IMR-90 (cell line): Measurements from ENCODE around the gene MYH13.

Experiments used
- CEBPB ChIP-seq: IDR thresholded peaks from 2 replicates; pipeline ENCODE4 v1.6.1; 2012; ENCODE audit warnings: low read depth, low read length, improper control_type of control experiment
- CHD1 ChIP-seq: IDR thresholded peaks from 2 replicates; pipeline ENCODE4 v1.6.1; 2012; ENCODE audit warnings: low read depth, low read length, improper control_type of control experiment
- FOS ChIP-seq: fragments of 150-350 bp; IDR thresholded peaks from 2 replicates; pipeline ENCODE4 v1.6.1; 2016; ENCODE audit warnings: low read depth, low read length
- MAFK ChIP-seq: IDR thresholded peaks from 2 replicates; pipeline ENCODE4 v1.6.1; 2012; ENCODE audit warnings: low read depth, low read length, improper control_type of control experiment
- MAZ ChIP-seq: IDR thresholded peaks from 2 replicates; pipeline ENCODE4 v1.6.1; 2012; ENCODE audit warnings: low read depth, mild to moderate bottlenecking, low read length, improper control_type of control experiment, moderate library complexity, borderline replicate concordance
- POLR2A ChIP-seq: IDR thresholded peaks from 2 replicates; pipeline ENCODE4 v1.6.1; 2012; ENCODE audit warnings: mild to moderate bottlenecking, low read depth, low read length
- RAD21 ChIP-seq: IDR thresholded peaks from 2 replicates; pipeline ENCODE4 v1.6.1; 2012; ENCODE audit warnings: low read length, improper control_type of control experiment
- RFX5 ChIP-seq: IDR thresholded peaks from 2 replicates; pipeline ENCODE4 v1.8.0; 2012; ENCODE audit warnings: low read depth, mild to moderate bottlenecking, low read length, moderate library complexity
- SMC3 ChIP-seq: fragments of 150-350 bp; IDR thresholded peaks from 2 replicates; pipeline ENCODE4 v1.6.1; 2016; ENCODE audit warnings: low read depth, mild to moderate bottlenecking, antibody characterized with exemption, low read length, moderate library complexity
- TF ChIP-seq, protein P1 (sequence below): conservative IDR thresholded peaks from 2 replicates; pipeline ENCODE4 v1.5.1; 2012; ENCODE audit warnings: mild to moderate bottlenecking, low read depth, low read length, improper control_type of control experiment
- TF ChIP-seq, protein P2 (sequence below): fragments of 150-350 bp; IDR thresholded peaks from 2 replicates; pipeline ENCODE4 v1.6.1; 2016; ENCODE audit warnings: low read depth, mild to moderate bottlenecking, low read length, moderate library complexity, borderline replicate concordance
- TF ChIP-seq, protein P3 (sequence below): fragments of 150-350 bp; IDR thresholded peaks from 2 replicates; pipeline ENCODE4 v1.6.1; 2017; ENCODE audit warnings: mild to moderate bottlenecking, antibody characterized with exemption, low read length, low read depth

DNA sequence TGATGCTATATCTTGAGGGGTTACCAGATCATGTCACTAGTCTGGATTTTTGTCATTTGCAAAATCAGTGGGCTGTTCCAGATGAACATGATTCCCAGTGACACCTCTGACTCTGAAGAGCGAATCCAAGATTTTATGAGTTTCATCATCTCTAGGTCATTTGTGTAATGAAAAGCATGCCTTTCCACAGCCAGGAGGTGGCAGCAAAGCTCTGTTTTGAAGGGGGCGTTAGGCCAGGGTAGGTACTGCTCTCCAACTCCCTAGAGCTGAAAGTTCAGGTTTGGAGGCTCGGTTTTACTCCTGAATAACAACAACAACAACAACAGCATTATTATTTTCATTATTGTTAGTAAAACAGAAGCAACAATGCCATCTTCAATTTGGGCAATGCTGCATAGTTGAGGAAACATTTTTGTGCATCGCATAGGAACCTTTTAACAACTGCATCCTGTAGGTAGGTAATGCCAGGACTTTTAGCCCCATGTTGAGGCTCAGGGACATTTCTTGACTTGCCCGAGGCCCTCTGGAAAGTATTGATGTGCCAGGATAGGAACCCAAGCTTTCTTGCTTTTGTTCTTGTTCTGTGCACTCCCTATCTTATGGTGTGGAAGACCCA lies 77.0 kb downstream of the MYH13 start:
- TF ChIP-seq, protein P1, sequence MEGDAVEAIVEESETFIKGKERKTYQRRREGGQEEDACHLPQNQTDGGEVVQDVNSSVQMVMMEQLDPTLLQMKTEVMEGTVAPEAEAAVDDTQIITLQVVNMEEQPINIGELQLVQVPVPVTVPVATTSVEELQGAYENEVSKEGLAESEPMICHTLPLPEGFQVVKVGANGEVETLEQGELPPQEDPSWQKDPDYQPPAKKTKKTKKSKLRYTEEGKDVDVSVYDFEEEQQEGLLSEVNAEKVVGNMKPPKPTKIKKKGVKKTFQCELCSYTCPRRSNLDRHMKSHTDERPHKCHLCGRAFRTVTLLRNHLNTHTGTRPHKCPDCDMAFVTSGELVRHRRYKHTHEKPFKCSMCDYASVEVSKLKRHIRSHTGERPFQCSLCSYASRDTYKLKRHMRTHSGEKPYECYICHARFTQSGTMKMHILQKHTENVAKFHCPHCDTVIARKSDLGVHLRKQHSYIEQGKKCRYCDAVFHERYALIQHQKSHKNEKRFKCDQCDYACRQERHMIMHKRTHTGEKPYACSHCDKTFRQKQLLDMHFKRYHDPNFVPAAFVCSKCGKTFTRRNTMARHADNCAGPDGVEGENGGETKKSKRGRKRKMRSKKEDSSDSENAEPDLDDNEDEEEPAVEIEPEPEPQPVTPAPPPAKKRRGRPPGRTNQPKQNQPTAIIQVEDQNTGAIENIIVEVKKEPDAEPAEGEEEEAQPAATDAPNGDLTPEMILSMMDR: peak; percentile 66
- TF ChIP-seq, protein P2, sequence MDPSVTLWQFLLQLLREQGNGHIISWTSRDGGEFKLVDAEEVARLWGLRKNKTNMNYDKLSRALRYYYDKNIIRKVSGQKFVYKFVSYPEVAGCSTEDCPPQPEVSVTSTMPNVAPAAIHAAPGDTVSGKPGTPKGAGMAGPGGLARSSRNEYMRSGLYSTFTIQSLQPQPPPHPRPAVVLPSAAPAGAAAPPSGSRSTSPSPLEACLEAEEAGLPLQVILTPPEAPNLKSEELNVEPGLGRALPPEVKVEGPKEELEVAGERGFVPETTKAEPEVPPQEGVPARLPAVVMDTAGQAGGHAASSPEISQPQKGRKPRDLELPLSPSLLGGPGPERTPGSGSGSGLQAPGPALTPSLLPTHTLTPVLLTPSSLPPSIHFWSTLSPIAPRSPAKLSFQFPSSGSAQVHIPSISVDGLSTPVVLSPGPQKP: no peak
- TF ChIP-seq FOS (no peak), RFX5 (no peak), MAZ (no peak), CEBPB (peak; percentile 68; the same call in 1 of the 2 replicates), POLR2A (no peak), RAD21 (peak; percentile 61), MAFK (no peak), CHD1 (no peak), SMC3 (peak; percentile 58)
- TF ChIP-seq, protein P3, sequence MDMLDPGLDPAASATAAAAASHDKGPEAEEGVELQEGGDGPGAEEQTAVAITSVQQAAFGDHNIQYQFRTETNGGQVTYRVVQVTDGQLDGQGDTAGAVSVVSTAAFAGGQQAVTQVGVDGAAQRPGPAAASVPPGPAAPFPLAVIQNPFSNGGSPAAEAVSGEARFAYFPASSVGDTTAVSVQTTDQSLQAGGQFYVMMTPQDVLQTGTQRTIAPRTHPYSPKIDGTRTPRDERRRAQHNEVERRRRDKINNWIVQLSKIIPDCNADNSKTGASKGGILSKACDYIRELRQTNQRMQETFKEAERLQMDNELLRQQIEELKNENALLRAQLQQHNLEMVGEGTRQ: no peak
